HepG2 (cell line): ENCODE data around the gene ZBTB48. TPM values are rescaled to one million over a fixed set of nuclear protein-coding genes. Genes with fewer than 3 reads are reported as not detected.
A peak's percentile ranks its signal among the peaks of the same experiment; 100 is the strongest.

Experiments
- ARID2 ChIP-seq: sonication (generic); formaldehyde crosslinking; IDR thresholded peaks from 2 replicates; pipeline ENCODE4 v1.8.1; 2022; ENCODE audit warnings: mild to moderate bottlenecking, missing genetic modification reagents, borderline replicate concordance
- FOXA3 ChIP-seq: IDR thresholded peaks from 2 replicates; pipeline ENCODE4 v1.6.1; 2016; ENCODE audit warnings: missing genetic modification reagents, missing compliant biosample characterization
- FOXK1 ChIP-seq: sonication (generic); formaldehyde crosslinking; IDR thresholded peaks from 2 replicates; pipeline ENCODE4 v1.4.0; 2020; ENCODE audit warnings: low read depth, missing genetic modification reagents, borderline replicate concordance
- NR0B2 ChIP-seq: sonication (generic); formaldehyde crosslinking; IDR thresholded peaks from 2 replicates; pipeline ENCODE4 v1.4.0; 2020; ENCODE audit warnings: mild to moderate bottlenecking, missing genetic modification reagents
- PCBP2 ChIP-seq: fragments of 200-400 bp; formaldehyde crosslinking; optimal IDR thresholded peaks from 2 replicates; pipeline ENCODE3; 2018; ENCODE audit warnings: low read length, low read depth; ENCODE audit not compliant: poor library complexity, severe bottlenecking
- RBFOX2 ChIP-seq: fragments of 200-400 bp; formaldehyde crosslinking; IDR thresholded peaks from 2 replicates; pipeline ENCODE4 v1.6.1; 2017; ENCODE audit warnings: low read depth, mild to moderate bottlenecking, low read length
- RXRB ChIP-seq: IDR thresholded peaks from 2 replicates; pipeline ENCODE4 v1.6.1; 2016; ENCODE audit warnings: borderline replicate concordance, missing genetic modification reagents, missing compliant biosample characterization
- SIX4 ChIP-seq: sonication (generic); formaldehyde crosslinking; IDR thresholded peaks from 2 replicates; pipeline ENCODE4 v1.4.0; 2020; ENCODE audit warnings: missing genetic modification reagents
- TBX2 ChIP-seq: sonication (generic); formaldehyde crosslinking; IDR thresholded peaks from 2 replicates; pipeline ENCODE4 v1.5.0; 2020; ENCODE audit warnings: missing genetic modification reagents, mild to moderate bottlenecking, borderline replicate concordance
- ZNF180 ChIP-seq: sonication (generic); formaldehyde crosslinking; IDR thresholded peaks from 2 replicates; pipeline ENCODE4 v1.4.0; 2020; ENCODE audit warnings: low read depth, missing genetic modification reagents, borderline replicate concordance
- ZNF317 ChIP-seq: sonication (generic); formaldehyde crosslinking; IDR thresholded peaks from 2 replicates; pipeline ENCODE4 v1.5.0; 2020; ENCODE audit warnings: mild to moderate bottlenecking, missing genetic modification reagents
- ZNF552 ChIP-seq: sonication (generic); formaldehyde crosslinking; IDR thresholded peaks from 2 replicates; pipeline ENCODE4 v1.9.0; 2022; ENCODE audit warnings: missing genetic modification reagents, mild to moderate bottlenecking, borderline replicate concordance
- ZNF563 ChIP-seq: sonication (generic); formaldehyde crosslinking; IDR thresholded peaks from 2 replicates; pipeline ENCODE4 v1.8.0; 2022; ENCODE audit warnings: mild to moderate bottlenecking, moderate library complexity, missing genetic modification reagents
- ZNF670 ChIP-seq: sonication (generic); formaldehyde crosslinking; IDR thresholded peaks from 2 replicates; pipeline ENCODE4 v1.8.0; 2022; ENCODE audit warnings: mild to moderate bottlenecking, missing genetic modification reagents, borderline replicate concordance
- ZNF768 ChIP-seq: sonication (generic); formaldehyde crosslinking; IDR thresholded peaks from 2 replicates; pipeline ENCODE4 v1.4.0; 2020; ENCODE audit warnings: missing genetic modification reagents
- ZNF878 ChIP-seq: sonication (generic); formaldehyde crosslinking; IDR thresholded peaks from 2 replicates; pipeline ENCODE4 v1.8.1; 2023; ENCODE audit warnings: mild to moderate bottlenecking, missing genetic modification reagents, moderate library complexity
- polyA plus RNA-seq, 8 experiments: library from polyadenylated mRNA; depleted of rRNA in 3 of 8; stranded (reverse) in 7 of 8; unstranded in 1 of 8; fragments of >200 nt; fragmentation: Illumina TruSeq in 4 of 8; extraction: Trizol in 4 of 8; gene quantifications; 2 replicates each; pipeline versions ENCODE4 v1.2.1 to v1.2.3, GENCODE V29; 2011 to 2016; ENCODE audit warnings: low read depth in 4 of 8, missing spikeins in 1 of 8, mixed read lengths in 1 of 8; ENCODE audit not compliant: insufficient read depth in 1 of 8
- total RNA-seq, 5 experiments: library from RNA; depleted of rRNA; stranded (reverse); fragments of >200 nt; fragmentation: Illumina TruSeq; extraction: Trizol; gene quantifications; 2 replicates each; pipeline ENCODE4 v1.2.3, GENCODE V29; 2016; ENCODE audit warnings: low read depth in 1 of 5
- TF ChIP-seq, protein P1 (sequence below), 2 experiments: sonication (generic) in 1 of 2; formaldehyde crosslinking in 1 of 2; IDR thresholded peaks; 2 replicates each; pipeline versions ENCODE4 v1.5.1 to v1.6.1; 2011 to 2020; ENCODE audit warnings: borderline replicate concordance in 1 of 2, low read depth in 1 of 2, low read length in 1 of 2, mild to moderate bottlenecking in 1 of 2, missing genetic modification reagents in 1 of 2, moderate library complexity in 1 of 2
- TF ChIP-seq, protein P2 (sequence below): sonication (generic); formaldehyde crosslinking; IDR thresholded peaks from 2 replicates; pipeline ENCODE4 v1.8.0; 2022; ENCODE audit warnings: low read depth, missing genetic modification reagents
- TF ChIP-seq, protein P3 (sequence below): sonication (generic); formaldehyde crosslinking; IDR thresholded peaks from 2 replicates; pipeline ENCODE4 v1.5.0; 2020; ENCODE audit warnings: missing genetic modification reagents
- TF ChIP-seq, protein P4 (sequence below): IDR thresholded peaks from 2 replicates; pipeline ENCODE4 v1.6.1; 2016; ENCODE audit warnings: missing compliant biosample characterization, missing genetic modification reagents, borderline replicate concordance
- TF ChIP-seq, protein P5 (sequence below): IDR thresholded peaks from 2 replicates; pipeline ENCODE4 v1.6.1; 2016

ZBTB48 gene
- total and polyA plus RNA-seq, 2 of the 13 experiments (the other 11 are each of a cell fraction or from before 2014, with no cell fraction given): 13.0 to 17.1 TPM

GRCh38 chr1:6613361-6614018, 33.7 kb downstream of the ZBTB48 start, which contains the start of gene PHF13 (continued):
- TF ChIP-seq PCBP2 (no peak), RBFOX2 (peak; percentile 67), FOXK1 (peak; percentile 82; the same call in 1 of the 2 replicates), ZNF563 (no peak), ZNF180 (CRISPR knock-in tag) (no peak), ZNF552 (no peak), FOXA3 (peak; percentile 37; the same call in 1 of the 2 replicates), SIX4 (CRISPR knock-in tag) (peak; percentile 58; the same call in 1 of the 2 replicates), RXRB (CRISPR knock-in tag) (peak; percentile 19; the same call in 1 of the 2 replicates), ZNF317 (CRISPR knock-in tag) (no peak), ZNF768 (no peak), TBX2 (CRISPR knock-in tag) (peak; percentile 53; the same call in 1 of the 2 replicates), NR0B2 (CRISPR knock-in tag) (no peak), ZNF670 (no peak), ARID2 (no peak), ZNF878 (CRISPR knock-in tag) (no peak)
- TF ChIP-seq, protein P1, sequence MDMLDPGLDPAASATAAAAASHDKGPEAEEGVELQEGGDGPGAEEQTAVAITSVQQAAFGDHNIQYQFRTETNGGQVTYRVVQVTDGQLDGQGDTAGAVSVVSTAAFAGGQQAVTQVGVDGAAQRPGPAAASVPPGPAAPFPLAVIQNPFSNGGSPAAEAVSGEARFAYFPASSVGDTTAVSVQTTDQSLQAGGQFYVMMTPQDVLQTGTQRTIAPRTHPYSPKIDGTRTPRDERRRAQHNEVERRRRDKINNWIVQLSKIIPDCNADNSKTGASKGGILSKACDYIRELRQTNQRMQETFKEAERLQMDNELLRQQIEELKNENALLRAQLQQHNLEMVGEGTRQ (IDR thresholded peaks at IDR 0.05; ENCODE audit: low read depth, low read length): no peak
- TF ChIP-seq, protein P1 (CRISPR knock-in tag; IDR thresholded peaks at IDR 0.05; ENCODE audit: borderline replicate concordance): no peak
- TF ChIP-seq, protein P2, sequence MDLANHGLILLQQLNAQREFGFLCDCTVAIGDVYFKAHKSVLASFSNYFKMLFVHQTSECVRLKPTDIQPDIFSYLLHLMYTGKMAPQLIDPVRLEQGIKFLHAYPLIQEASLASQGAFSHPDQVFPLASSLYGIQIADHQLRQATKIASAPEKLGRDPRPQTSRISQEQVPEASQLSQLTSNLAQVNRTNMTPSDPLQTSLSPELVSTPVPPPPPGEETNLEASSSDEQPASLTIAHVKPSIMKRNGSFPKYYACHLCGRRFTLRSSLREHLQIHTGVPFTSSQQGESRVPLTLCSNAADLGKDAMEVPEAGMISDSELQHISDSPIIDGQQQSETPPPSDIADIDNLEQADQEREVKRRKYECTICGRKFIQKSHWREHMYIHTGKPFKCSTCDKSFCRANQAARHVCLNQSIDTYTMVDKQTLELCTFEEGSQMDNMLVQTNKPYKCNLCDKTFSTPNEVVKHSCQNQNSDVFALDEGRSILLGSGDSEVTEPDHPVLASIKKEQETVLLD (CRISPR knock-in tag): peak; percentile 99
- TF ChIP-seq, protein P3, sequence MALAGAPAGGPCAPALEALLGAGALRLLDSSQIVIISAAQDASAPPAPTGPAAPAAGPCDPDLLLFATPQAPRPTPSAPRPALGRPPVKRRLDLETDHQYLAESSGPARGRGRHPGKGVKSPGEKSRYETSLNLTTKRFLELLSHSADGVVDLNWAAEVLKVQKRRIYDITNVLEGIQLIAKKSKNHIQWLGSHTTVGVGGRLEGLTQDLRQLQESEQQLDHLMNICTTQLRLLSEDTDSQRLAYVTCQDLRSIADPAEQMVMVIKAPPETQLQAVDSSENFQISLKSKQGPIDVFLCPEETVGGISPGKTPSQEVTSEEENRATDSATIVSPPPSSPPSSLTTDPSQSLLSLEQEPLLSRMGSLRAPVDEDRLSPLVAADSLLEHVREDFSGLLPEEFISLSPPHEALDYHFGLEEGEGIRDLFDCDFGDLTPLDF (CRISPR knock-in tag): peak; percentile 86
- TF ChIP-seq, protein P4, sequence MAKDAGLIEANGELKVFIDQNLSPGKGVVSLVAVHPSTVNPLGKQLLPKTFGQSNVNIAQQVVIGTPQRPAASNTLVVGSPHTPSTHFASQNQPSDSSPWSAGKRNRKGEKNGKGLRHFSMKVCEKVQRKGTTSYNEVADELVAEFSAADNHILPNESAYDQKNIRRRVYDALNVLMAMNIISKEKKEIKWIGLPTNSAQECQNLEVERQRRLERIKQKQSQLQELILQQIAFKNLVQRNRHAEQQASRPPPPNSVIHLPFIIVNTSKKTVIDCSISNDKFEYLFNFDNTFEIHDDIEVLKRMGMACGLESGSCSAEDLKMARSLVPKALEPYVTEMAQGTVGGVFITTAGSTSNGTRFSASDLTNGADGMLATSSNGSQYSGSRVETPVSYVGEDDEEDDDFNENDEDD: peak; percentile 73
- TF ChIP-seq, protein P5, sequence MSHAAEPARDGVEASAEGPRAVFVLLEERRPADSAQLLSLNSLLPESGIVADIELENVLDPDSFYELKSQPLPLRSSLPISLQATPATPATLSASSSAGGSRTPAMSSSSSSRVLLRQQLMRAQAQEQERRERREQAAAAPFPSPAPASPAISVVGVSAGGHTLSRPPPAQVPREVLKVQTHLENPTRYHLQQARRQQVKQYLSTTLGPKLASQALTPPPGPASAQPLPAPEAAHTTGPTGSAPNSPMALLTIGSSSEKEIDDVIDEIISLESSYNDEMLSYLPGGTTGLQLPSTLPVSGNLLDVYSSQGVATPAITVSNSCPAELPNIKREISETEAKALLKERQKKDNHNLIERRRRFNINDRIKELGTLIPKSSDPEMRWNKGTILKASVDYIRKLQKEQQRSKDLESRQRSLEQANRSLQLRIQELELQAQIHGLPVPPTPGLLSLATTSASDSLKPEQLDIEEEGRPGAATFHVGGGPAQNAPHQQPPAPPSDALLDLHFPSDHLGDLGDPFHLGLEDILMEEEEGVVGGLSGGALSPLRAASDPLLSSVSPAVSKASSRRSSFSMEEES (CRISPR knock-in tag): peak; percentile 52; the same call in 1 of the 2 replicates
